Neuron (in vitro differentiated cells): ENCODE measurements around the gene CD177.
"Not testable (repeated sequence)": the region's sequence is repeated elsewhere in the genome, so short reads cannot be mapped to it uniquely, and the experiment has no call there.

ENCODE experiments used
- H2AFZ ChIP-seq: one replicate; pipeline ENCODE4 v1.6.1; 2013; ENCODE audit warnings: low read depth, mild to moderate bottlenecking, inconsistent platforms, low read length, moderate library complexity
- H3K27me3 ChIP-seq: one replicate; pipeline ENCODE4 v1.6.1; 2013; ENCODE audit warnings: low read length; ENCODE audit not compliant: insufficient read depth
- H3K36me3 ChIP-seq: one replicate; pipeline ENCODE4 v1.6.1; 2013; ENCODE audit warnings: low read length; ENCODE audit not compliant: insufficient read depth
- H3K4me1 ChIP-seq: one replicate; pipeline ENCODE4 v1.6.1; 2013; ENCODE audit warnings: low read length; ENCODE audit not compliant: insufficient read depth
- H3K4me3 ChIP-seq: 2 replicates; pipeline ENCODE4 v1.5.1; 2013; ENCODE audit warnings: mild to moderate bottlenecking, low read length, moderate library complexity
- H3K9me3 ChIP-seq: one replicate; pipeline ENCODE4 v1.6.1; 2013; ENCODE audit warnings: low read length

Gene CD177

GRCh38 chr19:43340101-43340500 is 13.4 kb upstream of the CD177 start:
- H2AFZ ChIP-seq, H3K9me3 ChIP-seq: not testable (repeated sequence)

GRCh38 chr19:43341098-43341497 is 12.4 kb upstream of the CD177 start:
- H3K27me3 ChIP-seq, H2AFZ ChIP-seq, H3K4me3 ChIP-seq, H3K36me3 ChIP-seq, H3K9me3 ChIP-seq, H3K4me1 ChIP-seq: not testable (repeated sequence)

More at GRCh38 chr19:43340101-43340500, 13.4 kb upstream of the CD177 start:
- not testable (repeated sequence) for H3K27me3 ChIP-seq, H3K36me3 ChIP-seq, H3K4me3 ChIP-seq, H3K4me1 ChIP-seq

GRCh38 chr19:43342104-43342503 is 11.4 kb upstream of the CD177 start:
- H2AFZ ChIP-seq, H3K9me3 ChIP-seq, H3K4me3 ChIP-seq, H3K4me1 ChIP-seq, H3K36me3 ChIP-seq, H3K27me3 ChIP-seq: not testable (repeated sequence)

- H3K4me3 ChIP-seq, H2AFZ ChIP-seq, H3K9me3 ChIP-seq, H3K36me3 ChIP-seq, H3K4me1 ChIP-seq, H3K27me3 ChIP-seq: not testable (repeated sequence)
Observed at GRCh38 chr19:43344347-43344925, 9.1 kb upstream of the CD177 start.

GRCh38 chr19:43349813-43350212 is 3.7 kb upstream of the CD177 start:
- not testable (repeated sequence) for H3K9me3 ChIP-seq, H3K4me3 ChIP-seq, H3K36me3 ChIP-seq, H2AFZ ChIP-seq, H3K4me1 ChIP-seq
- peaks cover 23% of the 10 kb centered on the region for H3K27me3 ChIP-seq

GRCh38 chr19:43351998-43352746 is 1.3 kb upstream of the CD177 start:
- no peak overlapping the region for H3K4me3 ChIP-seq
- peaks cover 23% of the 10 kb centered on the region for H3K27me3 ChIP-seq
- no peaks in the 10 kb centered on the region for H3K4me1 ChIP-seq
- H3K36me3 ChIP-seq = no peaks in the 10 kb centered on the region
- H2AFZ ChIP-seq = no peak overlapping the region
- no peaks in the 10 kb centered on the region for H3K9me3 ChIP-seq

GRCh38 chr19:43354305-43354627 is 780 bp downstream of the CD177 start:
- Histone ChIP-seq H3K4me3 (no peak overlapping the region), H3K27me3 (peaks cover 23% of the 10 kb centered on the region), H2AFZ (peak overlapping the region; percentile 13), H3K36me3 (no peaks in the 10 kb centered on the region), H3K9me3 (no peaks in the 10 kb centered on the region), H3K4me1 (no peaks in the 10 kb centered on the region)

- H2AFZ ChIP-seq, H3K4me3 ChIP-seq, H3K9me3 ChIP-seq, H3K4me1 ChIP-seq, H3K36me3 ChIP-seq: not testable (repeated sequence)
- H3K27me3 ChIP-seq = peaks cover 27% of the 10 kb centered on the region
Observed at GRCh38 chr19:43356749-43357148, 3.3 kb downstream of the CD177 start.

- no peaks in the 10 kb centered on the region for H3K36me3 ChIP-seq
- H3K27me3 ChIP-seq = peaks cover 4% of the 10 kb centered on the region
- no peak overlapping the region for H3K4me3 ChIP-seq
- no peaks in the 10 kb centered on the region for H3K9me3 ChIP-seq
- no peak overlapping the region for H2AFZ ChIP-seq
- H3K4me1 ChIP-seq = no peaks in the 10 kb centered on the region
Observed at GRCh38 chr19:43362179-43362578, 8.7 kb downstream of the CD177 start.

GRCh38 chr19:43362745-43363144 is 9.3 kb downstream of the CD177 start:
- Histone ChIP-seq H3K36me3 (no peaks in the 10 kb centered on the region), H3K4me1 (no peaks in the 10 kb centered on the region), H2AFZ (no peak overlapping the region), H3K27me3 (peaks cover 4% of the 10 kb centered on the region), H3K4me3 (no peak overlapping the region), H3K9me3 (no peaks in the 10 kb centered on the region)

- not testable (repeated sequence) for H3K27me3 ChIP-seq, H3K4me1 ChIP-seq, H3K36me3 ChIP-seq, H2AFZ ChIP-seq, H3K9me3 ChIP-seq, H3K4me3 ChIP-seq
Observed at GRCh38 chr19:43365677-43366076, 12.2 kb downstream of the CD177 start.

GRCh38 chr19:43367822-43368221 is 14.3 kb downstream of the CD177 start:
- H3K36me3 ChIP-seq = no peaks in the 10 kb centered on the region
- no peaks in the 10 kb centered on the region for H3K4me1 ChIP-seq
- H3K9me3 ChIP-seq = no peaks in the 10 kb centered on the region
- H3K27me3 ChIP-seq = no peaks in the 10 kb centered on the region
- no peak overlapping the region for H3K4me3 ChIP-seq
- no peak overlapping the region for H2AFZ ChIP-seq

- H3K4me3 ChIP-seq, H3K27me3 ChIP-seq, H3K36me3 ChIP-seq, H2AFZ ChIP-seq, H3K9me3 ChIP-seq, H3K4me1 ChIP-seq: not testable (repeated sequence)
Observed at GRCh38 chr19:43368897-43369296, 15.4 kb downstream of the CD177 start.

GRCh38 chr19:43371909-43372308 is 18.4 kb downstream of the CD177 start:
- no peak overlapping the region for H3K4me3 ChIP-seq
- H3K4me1 ChIP-seq = no peaks in the 10 kb centered on the region
- no peak overlapping the region for H2AFZ ChIP-seq
- no peaks in the 10 kb centered on the region for H3K36me3 ChIP-seq
- no peaks in the 10 kb centered on the region for H3K27me3 ChIP-seq
- no peaks in the 10 kb centered on the region for H3K9me3 ChIP-seq
